DOHH2 (cell line): ENCODE data around the gene VANGL2.

Experiments used
- H3F3A ChIP-seq: fragments of 200-600 bp; sonication (generic), shearing (Covaris generic); 2 replicates; pipeline ENCODE4 v1.6.0; 2016; ENCODE audit warnings: antibody characterized with exemption, mild to moderate bottlenecking; ENCODE audit not compliant: control insufficient read depth, insufficient read depth
- H3K27ac ChIP-seq: fragments of 200-600 bp; sonication (generic); 2 replicates; pipeline ENCODE4 v1.5.1; 2014; ENCODE audit warnings: low read depth, mild to moderate bottlenecking, low read length, moderate library complexity
- H3K27me3 ChIP-seq: fragments of 200-600 bp; sonication (generic); 2 replicates; pipeline ENCODE4 v1.6.1; 2014; ENCODE audit warnings: mild to moderate bottlenecking, low read length, mixed read lengths; ENCODE audit not compliant: control insufficient read depth
- H3K36me3 ChIP-seq: fragments of 200-600 bp; sonication (generic); 2 replicates; pipeline ENCODE4 v1.6.1; 2014; ENCODE audit warnings: mild to moderate bottlenecking, low read length, moderate library complexity, mixed read lengths; ENCODE audit not compliant: control insufficient read depth
- H3K4me1 ChIP-seq: fragments of 200-600 bp; sonication (generic); 2 replicates; pipeline ENCODE4 v1.6.1; 2014; ENCODE audit warnings: mild to moderate bottlenecking, low read length, mixed read lengths; ENCODE audit not compliant: control insufficient read depth
- H3K4me2 ChIP-seq: fragments of 200-600 bp; sonication (generic); 2 replicates; pipeline ENCODE4 v1.6.0; 2014; ENCODE audit warnings: mild to moderate bottlenecking, low read length, moderate library complexity
- H3K4me3 ChIP-seq: fragments of 200-600 bp; sonication (generic); 2 replicates; pipeline ENCODE4 v1.5.1; 2014; ENCODE audit warnings: mild to moderate bottlenecking, low read length, mixed read lengths
- H3K79me2 ChIP-seq: fragments of 200-600 bp; sonication (generic); 2 replicates; pipeline ENCODE4 v1.6.1; 2014; ENCODE audit warnings: mild to moderate bottlenecking, low read length, mixed read lengths; ENCODE audit not compliant: control insufficient read depth
- H3K9me2 ChIP-seq: fragments of 200-600 bp; sonication (generic); replicated peaks from 2 replicates; pipeline ENCODE4 v1.6.1; 2014; ENCODE audit warnings: mild to moderate bottlenecking, low read length, mixed read lengths; ENCODE audit not compliant: control insufficient read depth
- H3K9me3 ChIP-seq: fragments of 200-600 bp; sonication (generic); 2 replicates; pipeline ENCODE4 v1.6.1; 2014; ENCODE audit warnings: antibody characterized with exemption, low read length, mixed read lengths; ENCODE audit not compliant: control insufficient read depth, insufficient read depth
- H4K20me1 ChIP-seq: fragments of 200-600 bp; sonication (generic); 2 replicates; pipeline ENCODE4 v1.6.0; 2014; ENCODE audit warnings: low read depth, mild to moderate bottlenecking, antibody characterized with exemption, low read length, moderate library complexity; ENCODE audit not compliant: control insufficient read depth, insufficient read depth
- CTCF ChIP-seq: fragments of 200-600 bp; sonication (generic); IDR thresholded peaks from one replicate; pipeline ENCODE4 v1.5.1; 2014; ENCODE audit warnings: antibody characterized with exemption, mild to moderate bottlenecking, low read depth, low read length; ENCODE audit not compliant: poor library complexity, severe bottlenecking
- EZH2phosphoT487 ChIP-seq: fragments of 200-600 bp; sonication (generic); IDR thresholded peaks from 2 replicates; pipeline ENCODE4 v1.6.1; 2017; ENCODE audit warnings: borderline replicate concordance, mild to moderate bottlenecking, antibody characterized with exemption, low read length, moderate library complexity, mixed read lengths

The VANGL2 gene

GRCh38 chr1:160358073-160358472, 42.3 kb upstream of the VANGL2 start:
- TF ChIP-seq EZH2phosphoT487 (no peak), CTCF (no peak)
- Histone ChIP-seq H3K36me3 (peaks cover 58% of the 10 kb centered on the region), H3K4me3 (no peak overlapping the region)

GRCh38 chr1:160359559-160360226, 40.7 kb upstream of the VANGL2 start:
- Histone ChIP-seq H3K9me2 (no peaks in the 10 kb centered on the region), H4K20me1 (no peaks in the 10 kb centered on the region), H3K79me2 (no peaks in the 10 kb centered on the region), H3K4me3 (no peak overlapping the region), H3F3A (no peaks in the 10 kb centered on the region), H3K27ac (no peak overlapping the region), H3K4me2 (no peak overlapping the region), H3K36me3 (peaks cover 42% of the 10 kb centered on the region), H3K4me1 (no peaks in the 10 kb centered on the region), H3K27me3 (no peaks in the 10 kb centered on the region), H3K9me3 (no peaks in the 10 kb centered on the region)
- TF ChIP-seq CTCF (no peak), EZH2phosphoT487 (no peak)

More at GRCh38 chr1:160358073-160358472, 42.3 kb upstream of the VANGL2 start:
- H3K9me3 ChIP-seq = no peaks in the 10 kb centered on the region
- no peak overlapping the region for H3K4me2 ChIP-seq
- no peaks in the 10 kb centered on the region for H3K4me1 ChIP-seq
- H3K27me3 ChIP-seq = no peaks in the 10 kb centered on the region
- H3K9me2 ChIP-seq = no peaks in the 10 kb centered on the region
- no peaks in the 10 kb centered on the region for H3F3A ChIP-seq
- H3K79me2 ChIP-seq = no peaks in the 10 kb centered on the region
- no peak overlapping the region for H3K27ac ChIP-seq
- no peaks in the 10 kb centered on the region for H4K20me1 ChIP-seq

GRCh38 chr1:160360227-160360695, 40.1 kb upstream of the VANGL2 start:
- Histone ChIP-seq H3K36me3 (peaks cover 36% of the 10 kb centered on the region), H3K9me3 (no peaks in the 10 kb centered on the region), H3K27me3 (no peaks in the 10 kb centered on the region), H3K9me2 (no peaks in the 10 kb centered on the region), H4K20me1 (no peaks in the 10 kb centered on the region), H3K79me2 (no peaks in the 10 kb centered on the region), H3K27ac (no peak overlapping the region), H3K4me3 (no peak overlapping the region), H3F3A (no peaks in the 10 kb centered on the region), H3K4me1 (no peaks in the 10 kb centered on the region), H3K4me2 (no peak overlapping the region)
- TF ChIP-seq CTCF (no peak), EZH2phosphoT487 (no peak)
